ENCODE results near the gene WDR1.

GRCh38 chr4:10029403-10029802 lies 87.2 kb downstream of the WDR1 start:
- no peak for TF ChIP-seq POLR2A (IDR thresholded peaks at IDR 0.05)
- TF ChIP-seq CTCF (IDR thresholded peaks at IDR 0.05): no peak

Data from testis (tissue), 2 donors.